Lung (tissue), 12 donors: ENCODE data around the gene SLC2A4. TPM values are rescaled to one million over a fixed set of nuclear protein-coding genes. Genes with fewer than 3 reads are reported as not detected.

Experiments
- ATAC-seq: fragments of 200-7000 bp; cut with Tn5 transposase; one replicate; pipeline ENCODE4 v1.9.1; 2020; ENCODE audit warnings: moderate number of reproducible peaks; ENCODE audit not compliant: insufficient read depth, low FRiP score
- DNase-seq, 3 donors: peaks; one replicate each; pipeline ENCODE4 v3.0.0-alpha.2; 2013 to 2017
- H3K27ac ChIP-seq, 2 donors: one replicate each; pipeline ENCODE4 v1.5.1; 2013; ENCODE audit warnings: mild to moderate bottlenecking in 2 of 2, moderate library complexity in 2 of 2, control low read depth in 1 of 2, inconsistent platforms in 1 of 2, low read depth in 1 of 2, low read length in 1 of 2
- H3K27me3 ChIP-seq, 3 donors: one replicate each; pipeline ENCODE4 v1.5.1; 2013; ENCODE audit warnings: low read length in 2 of 3; ENCODE audit not compliant: control insufficient read depth in 3 of 3, insufficient read depth in 3 of 3
- H3K36me3 ChIP-seq, 4 donors: one replicate each; pipeline ENCODE4 v1.5.1; 2013; ENCODE audit warnings: low read length in 4 of 4, mild to moderate bottlenecking in 1 of 4, moderate library complexity in 1 of 4; ENCODE audit not compliant: control insufficient read depth in 4 of 4, insufficient read depth in 4 of 4
- H3K4me1 ChIP-seq, 5 donors: one replicate each; pipeline ENCODE4 v1.5.1; 2013; ENCODE audit warnings: low read length in 5 of 5, mild to moderate bottlenecking in 2 of 5, moderate library complexity in 1 of 5; ENCODE audit not compliant: control insufficient read depth in 5 of 5, insufficient read depth in 5 of 5
- H3K4me3 ChIP-seq: one replicate; pipeline ENCODE4 v1.5.1; 2013; ENCODE audit warnings: mild to moderate bottlenecking, control low read depth, moderate library complexity
- H3K9ac ChIP-seq, 2 donors: one replicate each; pipeline ENCODE4 v1.5.1; 2013; ENCODE audit warnings: low read length in 2 of 2, control low read depth in 1 of 2; ENCODE audit not compliant: insufficient read depth in 1 of 2
- H3K9me3 ChIP-seq, 4 donors: one replicate each; pipeline ENCODE4 v1.5.1; 2013; ENCODE audit warnings: low read length in 3 of 4, mild to moderate bottlenecking in 1 of 4, moderate library complexity in 1 of 4; ENCODE audit not compliant: control insufficient read depth in 4 of 4, insufficient read depth in 3 of 4
- CTCF ChIP-seq: IDR thresholded peaks from 2 replicates; pipeline ENCODE4 v1.5.1; 2012; ENCODE audit warnings: mild to moderate bottlenecking; ENCODE audit errors: control extremely low read depth, extremely low read depth
- WGBS, 2 donors: extraction: QIAGEN DNeasy Blood & Tissue Kit; methylation state at CpG; one replicate each; pipeline ENCODE4 v1.1.7; 2013; 5-methylcytosine and 5-hydroxymethylcytosine counted together
- polyA plus RNA-seq, 2 donors: library from polyadenylated mRNA; stranded (reverse); fragments of 200-250 nt; gene quantifications; one replicate each; pipeline ENCODE4 v1.2.1, GENCODE V29; 2013
- total RNA-seq, 2 donors: library from RNA; depleted of rRNA in 1 of 2; stranded (reverse); fragments of >200 nt in 1 of 2; gene quantifications; one replicate each; pipeline ENCODE4 v1.2.1, GENCODE V29; 2014 to 2021
- donor health status: control.
- donor health status: control.
- donor health status: Bipolar disorder and iron deficiency.
- donor health status: healthy.
- donor health status: DM: yes; HTN: yes; CAD: no.

The SLC2A4 gene
- total and polyA plus RNA-seq, 4 donors: 1.1 to 2.0 (median 1.2) TPM

- H3K27me3 ChIP-seq: no peaks in the 10 kb centered on the region
- H3K9me3 ChIP-seq: no peaks in the 10 kb centered on the region
- peak; percentile 15 for TF ChIP-seq CTCF
- peaks cover 0 to 19% (median 10%) of the 10 kb centered on the region in 4 donors for H3K36me3 ChIP-seq
- ATAC-seq (peak; percentile 74), DNase-seq (peak; percentile 95 to 98 (median 96))
- WGBS, 2 donors: 1% methylated on average over 53 to 55 of the region's 55 CpGs
- H3K4me3 ChIP-seq: peak within 1 kb of the TSS; percentile 90
- peak within 1 kb of the TSS; percentile 96 to 99 for H3K27ac ChIP-seq
- peaks cover 0 to 26% (median 11%) of the 10 kb centered on the region in 5 donors for H3K4me1 ChIP-seq
- peak within 1 kb of the TSS; percentile 77 to 97 for H3K9ac ChIP-seq
Measured at GRCh38 chr17:7252176-7253043, 29.1 kb upstream of the SLC2A4 start, which contains the start of gene ELP5. Gene ELP5, plus strand, starts transcription at chr17:7252215. Its CDS starts 336 bp downstream, at chr17:7252551.

DNA sequence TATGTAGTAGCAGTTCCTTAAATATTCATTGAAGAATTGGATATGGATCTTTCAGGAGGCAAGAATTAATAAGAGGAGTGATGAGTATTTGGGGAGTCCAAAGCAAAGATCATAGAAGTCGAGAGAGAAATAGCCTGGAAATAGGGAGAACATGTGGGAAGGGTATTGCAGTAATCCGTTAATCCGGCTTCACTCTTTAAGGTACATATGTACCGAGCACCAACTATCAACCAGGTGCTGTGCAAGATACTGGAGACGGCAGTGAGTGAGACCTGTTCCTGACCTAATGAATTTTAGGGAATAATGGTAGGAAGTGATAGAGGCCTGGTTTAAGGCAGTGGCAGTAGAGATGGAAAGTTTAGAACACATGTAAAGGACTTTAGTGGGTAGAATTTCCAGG lies 28.4 kb upstream of the SLC2A4 start:
- H3K27me3 ChIP-seq: no peaks in the 10 kb centered on the region
- 74 to 87% methylated on average over 5 of the region's 5 CpGs for WGBS, 2 donors
- H3K4me1 ChIP-seq: peaks cover 0 to 26% (median 11%) of the 10 kb centered on the region in 5 donors
- TF ChIP-seq CTCF: no peak
- peaks cover 0 to 19% (median 10%) of the 10 kb centered on the region in 4 donors for H3K36me3 ChIP-seq
- peak overlapping the region in 1 of 2 donors; percentile 88 for H3K27ac ChIP-seq
- no peak overlapping the region for H3K4me3 ChIP-seq
- DNase-seq (no peak), ATAC-seq (no peak)
- peak overlapping the region; percentile 72 to 97 for H3K9ac ChIP-seq
- no peaks in the 10 kb centered on the region for H3K9me3 ChIP-seq

- no peak for ATAC-seq
- Histone ChIP-seq H3K4me3 (no peak overlapping the region), H3K27me3 (no peaks in the 10 kb centered on the region), H3K9me3 (no peaks in the 10 kb centered on the region), H3K4me1 (peaks cover 0 to 22% (median 6%) of the 10 kb centered on the region in 5 donors), H3K9ac (no peak overlapping the region), H3K27ac (no peak overlapping the region), H3K36me3 (peaks cover 0 to 27% (median 12%) of the 10 kb centered on the region in 4 donors)
- TF ChIP-seq CTCF: no peak
- no peak for DNase-seq
- 89 to 94% methylated on average over 4 of the region's 4 CpGs for WGBS, 2 donors
Measured at GRCh38 chr17:7254511-7254910, 27.0 kb upstream of the SLC2A4 start.
